ENCODE data around the gene PYCR2. TPM values are rescaled to one million over a fixed set of nuclear protein-coding genes. Genes with fewer than 3 reads are reported as not detected.
A peak's percentile ranks its signal among the peaks of the same experiment; 100 is the strongest.

Gene PYCR2
- total RNA-seq, 1 experiment from 2014 or later: 57.7 TPM

DNA sequence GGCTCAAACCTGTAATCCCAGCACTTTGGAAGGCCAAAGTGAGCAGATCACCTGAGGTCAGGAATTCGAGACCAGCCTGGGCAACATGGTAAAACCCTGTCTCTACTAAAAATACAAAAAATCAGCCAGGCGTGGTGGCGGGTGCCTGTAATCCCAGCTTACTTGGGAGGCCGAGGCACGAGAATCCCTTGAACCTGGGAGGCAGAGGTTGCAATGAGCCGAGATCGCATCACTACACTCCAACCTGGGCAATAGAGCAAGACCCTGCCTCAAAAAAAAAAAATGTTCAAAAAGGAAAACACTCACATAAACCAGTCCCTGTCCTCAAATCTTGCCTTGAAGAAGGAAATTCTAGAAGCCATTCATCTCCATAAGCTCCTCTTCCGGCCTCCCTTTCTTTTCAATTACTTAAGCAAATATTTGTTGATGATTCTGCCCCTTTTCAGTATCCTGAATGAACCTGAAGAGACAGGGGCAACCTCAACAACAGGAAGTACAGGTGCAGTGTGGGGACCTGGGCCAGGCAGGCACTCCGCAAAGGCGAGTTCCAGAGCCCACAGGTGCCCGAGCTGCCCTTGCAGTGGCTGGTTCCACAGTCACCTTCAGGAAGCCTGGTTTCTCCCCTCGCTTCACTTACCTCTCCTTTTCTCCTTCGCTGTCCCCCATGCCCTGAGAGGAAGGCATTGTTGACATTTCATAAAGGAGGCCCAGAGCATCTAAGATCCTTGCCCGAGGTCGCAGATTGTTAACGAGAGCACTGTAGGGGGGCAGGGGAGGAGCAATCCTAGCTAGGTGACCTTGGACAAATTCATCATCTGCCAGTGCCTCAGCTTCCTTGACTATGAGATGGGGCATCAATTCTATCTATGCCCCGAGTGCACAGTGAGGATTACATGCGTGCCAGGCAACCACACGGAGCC is 26.2 kb downstream of the PYCR2 start:
- intact Hi-C loops (cut with micrococcal nuclease): no loop called here
- Histone ChIP-seq H3K27ac (ENCODE audit: low read length) (peak overlapping the region; percentile 59), H3K36me3 (ENCODE audit: low read depth, low read length) (no peaks in the 10 kb centered on the region), H3K27me3 (ENCODE audit: low read length) (no peaks in the 10 kb centered on the region), H3K79me2 (ENCODE audit: low read length) (no peaks in the 10 kb centered on the region), H3K9ac (ENCODE audit: low read length) (no peak overlapping the region), H4K20me1 (ENCODE audit: low read length) (no peaks in the 10 kb centered on the region), H2AFZ (ENCODE audit: low read length) (no peak overlapping the region), H3K9me2 (replicated peaks; ENCODE audit: low read length) (no peaks in the 10 kb centered on the region), H3K4me3 (ENCODE audit: low read length) (no peak overlapping the region), H3K4me2 (ENCODE audit: low read length) (0 out of 2 replicates have a peak overlapping the region, but pooled peaks have one; percentile 29), H3K4me1 (ENCODE audit: insufficient read depth, low read length) (peaks cover 20% of the 10 kb centered on the region), H3K9me3 (ENCODE audit: low read length) (no peaks in the 10 kb centered on the region), H3F3A (ENCODE audit: low read length, unreplicated experiment) (no peaks in the 10 kb centered on the region)
- ChIA-PET CTCF (interaction anchor here (0.5 to 0.9 kb wide), 3 partner anchors 26 to 409 kb away, joined by 3 to 4 read pairs (median 3); no protein-coding TSS in a partner anchor), POLR2A (ENCODE audit: unreplicated experiment) (interaction anchor here (0.5 to 0.6 kb wide), 2 partner anchors 120 to 1810 kb away, joined by 3 to 9 read pairs; partner anchors contain the start of gene SRP9)
- no peak for TF ChIP-seq EZH2phosphoT487 (IDR thresholded peaks at IDR 0.05; ENCODE audit: borderline replicate concordance, low read length)
- no peak for TF ChIP-seq EZH2 (IDR thresholded peaks at IDR 0.05; ENCODE audit: low read length, unreplicated experiment)
- TF ChIP-seq, protein P1, sequence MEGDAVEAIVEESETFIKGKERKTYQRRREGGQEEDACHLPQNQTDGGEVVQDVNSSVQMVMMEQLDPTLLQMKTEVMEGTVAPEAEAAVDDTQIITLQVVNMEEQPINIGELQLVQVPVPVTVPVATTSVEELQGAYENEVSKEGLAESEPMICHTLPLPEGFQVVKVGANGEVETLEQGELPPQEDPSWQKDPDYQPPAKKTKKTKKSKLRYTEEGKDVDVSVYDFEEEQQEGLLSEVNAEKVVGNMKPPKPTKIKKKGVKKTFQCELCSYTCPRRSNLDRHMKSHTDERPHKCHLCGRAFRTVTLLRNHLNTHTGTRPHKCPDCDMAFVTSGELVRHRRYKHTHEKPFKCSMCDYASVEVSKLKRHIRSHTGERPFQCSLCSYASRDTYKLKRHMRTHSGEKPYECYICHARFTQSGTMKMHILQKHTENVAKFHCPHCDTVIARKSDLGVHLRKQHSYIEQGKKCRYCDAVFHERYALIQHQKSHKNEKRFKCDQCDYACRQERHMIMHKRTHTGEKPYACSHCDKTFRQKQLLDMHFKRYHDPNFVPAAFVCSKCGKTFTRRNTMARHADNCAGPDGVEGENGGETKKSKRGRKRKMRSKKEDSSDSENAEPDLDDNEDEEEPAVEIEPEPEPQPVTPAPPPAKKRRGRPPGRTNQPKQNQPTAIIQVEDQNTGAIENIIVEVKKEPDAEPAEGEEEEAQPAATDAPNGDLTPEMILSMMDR (conservative IDR thresholded peaks at IDR 0.05; ENCODE audit: low read depth, low read length): no peak
- peak; percentile 32; the same call in 1 of the 2 replicates for ATAC-seq
- no TSS peak for BruUV-seq (replicated peaks)
- DNase-seq: peak; percentile 31

DNA sequence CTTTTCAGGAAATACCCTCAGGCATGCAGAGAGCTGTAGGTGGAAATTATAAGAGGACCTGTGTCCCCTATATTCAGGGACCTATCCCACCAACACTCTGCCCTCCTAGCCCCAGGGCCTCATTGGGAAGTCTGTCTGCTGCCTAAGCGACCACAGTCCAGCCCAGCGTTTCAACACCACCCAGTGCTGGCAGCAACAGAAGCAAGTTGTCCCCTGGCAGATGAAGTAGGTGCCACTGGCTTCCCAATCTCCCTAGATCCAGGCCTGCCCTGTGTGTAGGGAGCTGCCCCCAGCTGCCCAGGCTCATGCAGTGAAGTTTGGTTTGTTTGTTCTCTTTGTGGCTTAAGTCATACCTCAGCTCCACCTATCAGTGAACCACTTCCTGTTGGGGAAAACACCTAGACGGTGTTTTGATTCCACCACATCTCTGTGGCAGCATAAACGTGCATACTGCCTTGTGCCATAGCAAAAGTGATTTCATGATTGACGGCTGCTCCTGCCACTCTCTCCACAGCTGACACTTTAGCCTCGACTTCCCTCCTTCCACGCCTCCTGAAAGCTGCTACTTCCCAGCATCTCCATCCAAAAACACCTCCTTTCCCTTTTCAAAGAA is 27.0 kb downstream of the PYCR2 start:
- Histone ChIP-seq H4K20me1 (ENCODE audit: low read length) (no peaks in the 10 kb centered on the region), H3K9me3 (ENCODE audit: low read length) (no peaks in the 10 kb centered on the region), H3K27ac (ENCODE audit: low read length) (peak overlapping the region; percentile 59), H3K9ac (ENCODE audit: low read length) (peak overlapping the region; percentile 10; the same call in 1 of the 2 replicates), H3K36me3 (ENCODE audit: low read depth, low read length) (no peaks in the 10 kb centered on the region), H3K4me3 (ENCODE audit: low read length) (no peak overlapping the region; the same call in 1 of the 2 replicates), H3K9me2 (replicated peaks; ENCODE audit: low read length) (no peaks in the 10 kb centered on the region), H3K4me1 (ENCODE audit: insufficient read depth, low read length) (peaks cover 20% of the 10 kb centered on the region), H3K4me2 (ENCODE audit: low read length) (peak overlapping the region; percentile 55), H3K79me2 (ENCODE audit: low read length) (no peaks in the 10 kb centered on the region), H3K27me3 (ENCODE audit: low read length) (no peaks in the 10 kb centered on the region), H2AFZ (ENCODE audit: low read length) (0 out of 2 replicates have a peak overlapping the region, but pooled peaks have one; percentile 15), H3F3A (ENCODE audit: low read length, unreplicated experiment) (no peaks in the 10 kb centered on the region)
- CTCF ChIA-PET: interaction anchor here (0.5 to 1.2 kb wide), 3 partner anchors 26 to 410 kb away, joined by 3 read pairs; no protein-coding TSS in a partner anchor
- intact Hi-C loops (cut with micrococcal nuclease): no loop called here
- DNase-seq (peak; percentile 88), ATAC-seq (peak; percentile 99)
- TF ChIP-seq, protein P1 (conservative IDR thresholded peaks at IDR 0.05; ENCODE audit: low read depth, low read length): no peak; the same call in 1 of the 2 replicates
- TF ChIP-seq EZH2phosphoT487 (IDR thresholded peaks at IDR 0.05; ENCODE audit: borderline replicate concordance, low read length): no peak
- no peak for TF ChIP-seq EZH2 (IDR thresholded peaks at IDR 0.05; ENCODE audit: low read length, unreplicated experiment)
- POLR2A ChIA-PET (ENCODE audit: unreplicated experiment): no interaction called here
- no TSS peak for BruUV-seq (replicated peaks)

Data from PC-3 (cell line).